SIG-M5 treated with dmso at 0.1 percent for 504 hours (cell line): ENCODE results near the gene MCF2L.

Experiments used
- DNase-seq: peaks from one replicate; lab custom pipeline; 2025; ENCODE audit not compliant: unreplicated experiment; lab: John Stamatoyannopoulos, UW

The MCF2L gene

GRCh38 chr13:113014752-113015745 lies 46.0 kb downstream of the MCF2L start:
- DNase-seq: no peak

GRCh38 chr13:113015826-113016525 lies 47.0 kb downstream of the MCF2L start:
- no peak for DNase-seq

- DNase-seq: no peak
Observed at GRCh38 chr13:113016526-113017295, 47.7 kb downstream of the MCF2L start.

- DNase-seq: no peak
Observed at GRCh38 chr13:113017506-113018215, 48.6 kb downstream of the MCF2L start.

GRCh38 chr13:113018676-113019465 lies 49.9 kb downstream of the MCF2L start:
- no peak for DNase-seq

- no peak for DNase-seq
Observed at GRCh38 chr13:113020323-113021080, 51.5 kb downstream of the MCF2L start.

GRCh38 chr13:113021391-113021790 lies 52.4 kb downstream of the MCF2L start:
- DNase-seq: no peak

- no peak for DNase-seq
Observed at GRCh38 chr13:113021811-113022210, 52.8 kb downstream of the MCF2L start.

- no peak for DNase-seq
Observed at GRCh38 chr13:113022391-113022744, 53.4 kb downstream of the MCF2L start.

GRCh38 chr13:113022745-113023574 lies 53.9 kb downstream of the MCF2L start:
- DNase-seq: no peak

GRCh38 chr13:113023694-113024430 lies 54.8 kb downstream of the MCF2L start:
- DNase-seq: no peak

GRCh38 chr13:113024466-113024865 lies 55.5 kb downstream of the MCF2L start:
- DNase-seq: no peak

- no peak for DNase-seq
Observed at GRCh38 chr13:113026391-113026910, 57.4 kb downstream of the MCF2L start.

GRCh38 chr13:113027095-113027494 lies 58.1 kb downstream of the MCF2L start:
- no peak for DNase-seq

- no peak for DNase-seq
Observed at GRCh38 chr13:113027566-113027965, 58.6 kb downstream of the MCF2L start.

- no peak for DNase-seq
Observed at GRCh38 chr13:113028336-113029060, 59.5 kb downstream of the MCF2L start.

GRCh38 chr13:113029061-113029445 lies 60.0 kb downstream of the MCF2L start:
- no peak for DNase-seq
